IMR-90 (cell line): Measurements from ENCODE around the gene RAB28. TPM values are rescaled to one million over a fixed set of nuclear protein-coding genes. Genes with fewer than 3 reads are reported as not detected.

Experiments
- ATAC-seq: fragments of 200-7000 bp; cut with Tn5 transposase; 2 replicates; pipeline ENCODE4 v1.9.1; 2020; ENCODE audit warnings: low read depth, mild to moderate bottlenecking, moderate library complexity
- BruUV-seq: library from RNA; stranded (reverse); fragments of 400-500 nt; replicated peaks from 2 replicates; lab custom pipeline; 2021; lab: Mats Ljungman, UMichigan
- CTCF ChIA-PET: fragments of 300-600 bp; formaldehyde crosslinking; extraction: SDS; loops from one replicate; lab custom pipeline; 2021; ENCODE audit warnings: antibody characterized with exemption; lab: Yijun Ruan, JAX
- POLR2A ChIA-PET: fragments of 300-600 bp; sonication (Branson Sonifier 250); formaldehyde crosslinking; loops from one replicate; lab custom pipeline; 2022; ENCODE audit warnings: antibody characterized with exemption; ENCODE audit not compliant: unreplicated experiment; lab: Charles Lee
- DNase-seq: peaks from one replicate; pipeline ENCODE4 v3.0.0; 2013
- H2AFZ ChIP-seq: replicated peaks from 2 replicates; pipeline ENCODE3; 2013; ENCODE audit warnings: low read length, mild to moderate bottlenecking; ENCODE audit not compliant: poor library complexity
- H2AK5ac ChIP-seq: 2 replicates; pipeline ENCODE4 v1.6.1; 2013; ENCODE audit warnings: low read depth, low read length, inconsistent platforms
- H2AK9ac ChIP-seq: replicated peaks from 2 replicates; pipeline ENCODE3; 2013; ENCODE audit warnings: mild to moderate bottlenecking, low read depth, low read length, moderate library complexity; ENCODE audit not compliant: poor library complexity
- H2BK120ac ChIP-seq: 2 replicates; pipeline ENCODE4 v1.6.1; 2013; ENCODE audit warnings: low read depth, low read length, inconsistent platforms
- H2BK15ac ChIP-seq: 3 replicates; pipeline ENCODE4 v1.6.1; 2013; ENCODE audit warnings: low read depth, low read length, inconsistent platforms
- H2BK20ac ChIP-seq: 2 replicates; pipeline ENCODE4 v1.6.1; 2013; ENCODE audit warnings: low read depth, mild to moderate bottlenecking, inconsistent platforms, low read length, moderate library complexity
- H2BK5ac ChIP-seq: 2 replicates; pipeline ENCODE4 v1.6.1; 2013; ENCODE audit warnings: mild to moderate bottlenecking, low read depth, low read length, inconsistent platforms; ENCODE audit not compliant: poor library complexity, severe bottlenecking
- H3K14ac ChIP-seq: replicated peaks from 2 replicates; pipeline ENCODE4 v1.6.1; 2013; ENCODE audit warnings: low read depth, low read length, inconsistent platforms
- H3K18ac ChIP-seq: 2 replicates; pipeline ENCODE4 v1.6.1; 2013; ENCODE audit warnings: low read depth, low read length, control low read depth
- H3K23ac ChIP-seq: 2 replicates; pipeline ENCODE4 v1.6.1; 2013; ENCODE audit warnings: low read depth, low read length, inconsistent platforms
- H3K27ac ChIP-seq: 2 replicates; pipeline ENCODE4 v1.5.1; 2013; ENCODE audit warnings: mild to moderate bottlenecking, control low read depth, low read length; ENCODE audit not compliant: insufficient read depth
- H3K27me3 ChIP-seq: 2 replicates; pipeline ENCODE4 v1.6.1; 2013; ENCODE audit warnings: low read length; ENCODE audit not compliant: control insufficient read depth, insufficient read depth
- H3K36me3 ChIP-seq: 2 replicates; pipeline ENCODE4 v1.6.1; 2013; ENCODE audit warnings: low read length, mixed read lengths; ENCODE audit not compliant: control insufficient read depth, insufficient read depth
- H3K4ac ChIP-seq: 2 replicates; pipeline ENCODE4 v1.6.1; 2013; ENCODE audit warnings: low read depth, low read length, inconsistent platforms
- H3K4me1 ChIP-seq: 2 replicates; pipeline ENCODE4 v1.6.1; 2013; ENCODE audit warnings: low read length, mixed read lengths; ENCODE audit not compliant: control insufficient read depth, insufficient read depth
- H3K4me2 ChIP-seq: 2 replicates; pipeline ENCODE4 v1.6.1; 2013; ENCODE audit warnings: low read depth, mild to moderate bottlenecking, control low read depth, low read length, moderate library complexity
- H3K4me3 ChIP-seq: 2 replicates; pipeline ENCODE4 v1.5.1; 2013; ENCODE audit warnings: low read depth, mild to moderate bottlenecking, control low read depth, low read length, moderate library complexity; ENCODE audit not compliant: insufficient read depth
- H3K56ac ChIP-seq: 2 replicates; pipeline ENCODE4 v1.6.1; 2013; ENCODE audit warnings: low read length, inconsistent platforms; ENCODE audit not compliant: insufficient read depth; ENCODE audit errors: extremely low read depth
- H3K79me1 ChIP-seq, 2 experiments: 2 replicates each; pipeline ENCODE4 v1.6.1; 2013; ENCODE audit warnings: low read length in 2 of 2, inconsistent platforms in 1 of 2, low read depth in 1 of 2
- H3K9ac ChIP-seq: 2 replicates; pipeline ENCODE4 v1.6.1; 2013; ENCODE audit warnings: low read depth, low read length, control low read depth
- H3K9me1 ChIP-seq: 2 replicates; pipeline ENCODE4 v1.6.1; 2013; ENCODE audit warnings: low read length, inconsistent platforms; ENCODE audit not compliant: insufficient read depth
- H3K9me3 ChIP-seq: 2 replicates; pipeline ENCODE4 v1.6.1; 2013; ENCODE audit warnings: low read length; ENCODE audit not compliant: control insufficient read depth, insufficient read depth
- H4K20me1 ChIP-seq: 2 replicates; pipeline ENCODE4 v1.6.1; 2013; ENCODE audit warnings: low read length, inconsistent platforms; ENCODE audit not compliant: insufficient read depth
- H4K5ac ChIP-seq: 2 replicates; pipeline ENCODE4 v1.6.1; 2013; ENCODE audit warnings: mild to moderate bottlenecking, low read depth, low read length, control low read depth
- H4K8ac ChIP-seq, 2 experiments: 2 replicates each; pipeline ENCODE4 v1.6.1; 2013; ENCODE audit warnings: low read depth in 2 of 2, low read length in 2 of 2, control low read depth in 1 of 2, inconsistent platforms in 1 of 2
- H4K91ac ChIP-seq: 2 replicates; pipeline ENCODE4 v1.6.1; 2013; ENCODE audit warnings: low read depth, low read length, inconsistent platforms; ENCODE audit not compliant: insufficient read depth
- BHLHE40 ChIP-seq: fragments of 150-350 bp; IDR thresholded peaks from 2 replicates; pipeline ENCODE4 v1.6.1; 2016; ENCODE audit warnings: mild to moderate bottlenecking, low read depth, low read length
- CEBPB ChIP-seq: IDR thresholded peaks from 2 replicates; pipeline ENCODE4 v1.6.1; 2012; ENCODE audit warnings: low read depth, low read length, improper control_type of control experiment
- CHD1 ChIP-seq: IDR thresholded peaks from 2 replicates; pipeline ENCODE4 v1.6.1; 2012; ENCODE audit warnings: low read depth, low read length, improper control_type of control experiment
- FOS ChIP-seq: fragments of 150-350 bp; IDR thresholded peaks from 2 replicates; pipeline ENCODE4 v1.6.1; 2016; ENCODE audit warnings: low read depth, low read length
- MAFK ChIP-seq: IDR thresholded peaks from 2 replicates; pipeline ENCODE4 v1.6.1; 2012; ENCODE audit warnings: low read depth, low read length, improper control_type of control experiment
- MAZ ChIP-seq: IDR thresholded peaks from 2 replicates; pipeline ENCODE4 v1.6.1; 2012; ENCODE audit warnings: low read depth, mild to moderate bottlenecking, low read length, improper control_type of control experiment, moderate library complexity, borderline replicate concordance
- MXI1 ChIP-seq: IDR thresholded peaks from 2 replicates; pipeline ENCODE4 v1.6.1; 2012; ENCODE audit warnings: low read depth, mild to moderate bottlenecking, low read length, moderate library complexity, borderline replicate concordance
- NFE2L2 ChIP-seq: fragments of 150-350 bp; IDR thresholded peaks from 2 replicates; pipeline ENCODE4 v1.6.1; 2016; ENCODE audit warnings: low read depth, mild to moderate bottlenecking, low read length
- POLR2A ChIP-seq: IDR thresholded peaks from 2 replicates; pipeline ENCODE4 v1.6.1; 2012; ENCODE audit warnings: mild to moderate bottlenecking, low read depth, low read length
- RAD21 ChIP-seq: IDR thresholded peaks from 2 replicates; pipeline ENCODE4 v1.6.1; 2012; ENCODE audit warnings: low read length, improper control_type of control experiment
- RCOR1 ChIP-seq: IDR thresholded peaks from 2 replicates; pipeline ENCODE4 v1.6.1; 2012; ENCODE audit warnings: mild to moderate bottlenecking, low read length, improper control_type of control experiment; ENCODE audit not compliant: insufficient replicate concordance
- RFX5 ChIP-seq: IDR thresholded peaks from 2 replicates; pipeline ENCODE4 v1.8.0; 2012; ENCODE audit warnings: low read depth, mild to moderate bottlenecking, low read length, moderate library complexity
- SMC3 ChIP-seq: fragments of 150-350 bp; IDR thresholded peaks from 2 replicates; pipeline ENCODE4 v1.6.1; 2016; ENCODE audit warnings: low read depth, mild to moderate bottlenecking, antibody characterized with exemption, low read length, moderate library complexity
- dilution Hi-C: fragments of 300-500 bp; cut with HindIII; formaldehyde crosslinking; loops from one replicate; pipeline ENCODE4 v1.14.3; 2018; ENCODE audit warnings: low sequenced_read_pairs; ENCODE audit not compliant: unreplicated experiment
- in situ Hi-C: fragments of 300-500 bp; cut with MboI; formaldehyde crosslinking; loops from 3 replicates; pipeline ENCODE4 v1.14.3; 2019; ENCODE audit warnings: low sequenced_read_pairs, inconsistent platforms, mixed read lengths
- intact Hi-C: fragments of 100-400 bp; cut with micrococcal nuclease; formaldehyde crosslinking; loops from 2 replicates; pipeline ENCODE4 v1.10.0; 2022
- polyA plus RNA-seq, 3 experiments: library from polyadenylated mRNA; depleted of rRNA; stranded (reverse); fragments of >200 nt; gene quantifications; 2 replicates each; pipeline ENCODE4 v1.2.3, GENCODE V29; 2012; ENCODE audit warnings: low replicate concordance in 1 of 3
- total RNA-seq: library from RNA; depleted of rRNA; stranded (reverse); fragments of >200 nt; gene quantifications from 2 replicates; pipeline ENCODE4 v1.2.3, GENCODE V29; 2012
- TF ChIP-seq, protein P1 (sequence below): fragments of 150-350 bp; IDR thresholded peaks from 2 replicates; pipeline ENCODE4 v1.6.1; 2016; ENCODE audit warnings: low read depth, mild to moderate bottlenecking, low read length, moderate library complexity, borderline replicate concordance
- TF ChIP-seq, protein P2 (sequence below): fragments of 150-350 bp; IDR thresholded peaks from 2 replicates; pipeline ENCODE4 v1.6.1; 2017; ENCODE audit warnings: mild to moderate bottlenecking, antibody characterized with exemption, low read length, low read depth
- TF ChIP-seq, protein P3 (sequence below): conservative IDR thresholded peaks from 2 replicates; pipeline ENCODE4 v1.5.1; 2012; ENCODE audit warnings: mild to moderate bottlenecking, low read depth, low read length, improper control_type of control experiment

RAB28 gene
- total and polyA plus RNA-seq, 2 of the 4 experiments (the other 2 are of a cell fraction), result 7.5 to 10.8 TPM

DNA sequence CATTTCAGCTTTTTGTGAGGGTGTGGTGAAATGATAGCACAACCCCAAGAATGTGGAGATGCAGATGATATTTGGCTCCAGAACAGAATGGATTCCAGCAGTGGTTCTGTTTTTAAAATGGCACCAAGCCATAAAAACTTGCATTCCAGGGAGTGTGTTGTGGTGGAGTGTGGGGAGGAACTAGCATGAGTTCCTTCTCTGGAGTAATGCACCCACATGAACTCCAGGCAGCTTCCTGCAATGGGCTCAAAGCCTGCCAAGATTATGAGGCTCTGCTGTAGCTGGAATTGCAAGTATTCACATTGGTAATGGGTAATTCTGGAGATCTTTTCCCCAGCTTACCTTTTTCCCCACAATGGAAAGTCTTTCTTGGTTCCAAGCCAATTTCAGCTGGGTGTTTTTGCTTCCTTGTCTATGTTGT lies 161.4 kb downstream of the RAB28 start:
- no peak overlapping the region for H2BK5ac ChIP-seq
- CTCF ChIA-PET, result interaction anchor here (0.6 kb wide), 1 partner anchor 9 kb away, joined by 3 read pairs; no protein-coding TSS in a partner anchor
- H2AK9ac ChIP-seq, result no peak overlapping the region
- DNase-seq, result peak; percentile 77
- no peaks in the 10 kb centered on the region for H3K4me1 ChIP-seq
- intact Hi-C loops, result no loop called here
- H2BK20ac ChIP-seq, result no peak overlapping the region
- in situ Hi-C loops, result no loop called here
- no peak overlapping the region for H4K91ac ChIP-seq
- no peak overlapping the region for H3K4me2 ChIP-seq
- H3K9ac ChIP-seq, result no peak overlapping the region
- TF ChIP-seq NFE2L2 (no peak), CHD1 (no peak), RAD21 (no peak), BHLHE40 (no peak), MXI1 (no peak), SMC3 (no peak), MAZ (no peak), RCOR1 (no peak), CEBPB (no peak), FOS (no peak), MAFK (no peak), RFX5 (no peak), POLR2A (no peak)
- TF ChIP-seq, protein P1, sequence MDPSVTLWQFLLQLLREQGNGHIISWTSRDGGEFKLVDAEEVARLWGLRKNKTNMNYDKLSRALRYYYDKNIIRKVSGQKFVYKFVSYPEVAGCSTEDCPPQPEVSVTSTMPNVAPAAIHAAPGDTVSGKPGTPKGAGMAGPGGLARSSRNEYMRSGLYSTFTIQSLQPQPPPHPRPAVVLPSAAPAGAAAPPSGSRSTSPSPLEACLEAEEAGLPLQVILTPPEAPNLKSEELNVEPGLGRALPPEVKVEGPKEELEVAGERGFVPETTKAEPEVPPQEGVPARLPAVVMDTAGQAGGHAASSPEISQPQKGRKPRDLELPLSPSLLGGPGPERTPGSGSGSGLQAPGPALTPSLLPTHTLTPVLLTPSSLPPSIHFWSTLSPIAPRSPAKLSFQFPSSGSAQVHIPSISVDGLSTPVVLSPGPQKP, result no peak
- TF ChIP-seq, protein P2, sequence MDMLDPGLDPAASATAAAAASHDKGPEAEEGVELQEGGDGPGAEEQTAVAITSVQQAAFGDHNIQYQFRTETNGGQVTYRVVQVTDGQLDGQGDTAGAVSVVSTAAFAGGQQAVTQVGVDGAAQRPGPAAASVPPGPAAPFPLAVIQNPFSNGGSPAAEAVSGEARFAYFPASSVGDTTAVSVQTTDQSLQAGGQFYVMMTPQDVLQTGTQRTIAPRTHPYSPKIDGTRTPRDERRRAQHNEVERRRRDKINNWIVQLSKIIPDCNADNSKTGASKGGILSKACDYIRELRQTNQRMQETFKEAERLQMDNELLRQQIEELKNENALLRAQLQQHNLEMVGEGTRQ, result no peak
- TF ChIP-seq, protein P3, sequence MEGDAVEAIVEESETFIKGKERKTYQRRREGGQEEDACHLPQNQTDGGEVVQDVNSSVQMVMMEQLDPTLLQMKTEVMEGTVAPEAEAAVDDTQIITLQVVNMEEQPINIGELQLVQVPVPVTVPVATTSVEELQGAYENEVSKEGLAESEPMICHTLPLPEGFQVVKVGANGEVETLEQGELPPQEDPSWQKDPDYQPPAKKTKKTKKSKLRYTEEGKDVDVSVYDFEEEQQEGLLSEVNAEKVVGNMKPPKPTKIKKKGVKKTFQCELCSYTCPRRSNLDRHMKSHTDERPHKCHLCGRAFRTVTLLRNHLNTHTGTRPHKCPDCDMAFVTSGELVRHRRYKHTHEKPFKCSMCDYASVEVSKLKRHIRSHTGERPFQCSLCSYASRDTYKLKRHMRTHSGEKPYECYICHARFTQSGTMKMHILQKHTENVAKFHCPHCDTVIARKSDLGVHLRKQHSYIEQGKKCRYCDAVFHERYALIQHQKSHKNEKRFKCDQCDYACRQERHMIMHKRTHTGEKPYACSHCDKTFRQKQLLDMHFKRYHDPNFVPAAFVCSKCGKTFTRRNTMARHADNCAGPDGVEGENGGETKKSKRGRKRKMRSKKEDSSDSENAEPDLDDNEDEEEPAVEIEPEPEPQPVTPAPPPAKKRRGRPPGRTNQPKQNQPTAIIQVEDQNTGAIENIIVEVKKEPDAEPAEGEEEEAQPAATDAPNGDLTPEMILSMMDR, result no peak
- no peak overlapping the region for H4K8ac ChIP-seq
- dilution Hi-C loops, result no loop called here
- H3K27me3 ChIP-seq, result no peaks in the 10 kb centered on the region
- H2AFZ ChIP-seq, result peak overlapping the region; percentile 16
- H4K5ac ChIP-seq, result no peak overlapping the region
- no peak overlapping the region for H3K18ac ChIP-seq
- no peak overlapping the region for H3K27ac ChIP-seq
- no peak overlapping the region for H3K4ac ChIP-seq
- ATAC-seq, result peak; percentile 87
- no TSS peak for BruUV-seq
- H3K79me1 ChIP-seq, result no peaks in the 10 kb centered on the region
- H3K36me3 ChIP-seq, result no peaks in the 10 kb centered on the region
- H4K20me1 ChIP-seq, result no peaks in the 10 kb centered on the region
- no peaks in the 10 kb centered on the region for H3K9me3 ChIP-seq
- POLR2A ChIA-PET, result no interaction called here
- H3K23ac ChIP-seq, result no peak overlapping the region
- H3K9me1 ChIP-seq, result no peaks in the 10 kb centered on the region
- no peak overlapping the region for H3K56ac ChIP-seq
- H2AK5ac ChIP-seq, result no peak overlapping the region
- no peak overlapping the region for H3K4me3 ChIP-seq
- H3K14ac ChIP-seq, result no peak overlapping the region
- H2BK15ac ChIP-seq, result no peak overlapping the region
- H2BK120ac ChIP-seq, result no peak overlapping the region
